B cell (primary cell): ENCODE measurements around the gene CCDC97. TPM values are rescaled to one million over a fixed set of nuclear protein-coding genes. Genes with fewer than 3 reads are reported as not detected.

ENCODE experiments used
- ATAC-seq: fragments of 200-7000 bp; cut with Tn5 transposase; one replicate; pipeline ENCODE4 v1.10.0; 2021; ENCODE audit warnings: low read depth, mild to moderate bottlenecking, moderate number of reproducible peaks, moderate library complexity
- CTCF ChIA-PET: fragments of 350-600 bp; sonication (Branson Sonifier 250); formaldehyde crosslinking; loops from one replicate; lab custom pipeline; 2021; ENCODE audit warnings: antibody characterized with exemption, inconsistent platforms; lab: Charles Lee
- POLR2A ChIA-PET: fragments of 350-600 bp; sonication (Branson Sonifier 250); formaldehyde crosslinking; loops from one replicate; lab custom pipeline; 2021; ENCODE audit warnings: antibody characterized with exemption; lab: Charles Lee
- DNase-seq: peaks from one replicate; pipeline ENCODE4 v3.0.0; 2013
- H2AFZ ChIP-seq: 2 replicates; pipeline ENCODE4 v1.6.1; 2012; ENCODE audit warnings: mild to moderate bottlenecking, low read depth, low read length; ENCODE audit not compliant: insufficient read depth, poor library complexity, severe bottlenecking
- H3K27ac ChIP-seq, 2 donors: 1 replicate in 1 of 2; 2 replicates in 1 of 2; pipeline ENCODE4 v1.5.1; 2012 to 2013; ENCODE audit warnings: low read length in 2 of 2, mild to moderate bottlenecking in 2 of 2, moderate library complexity in 1 of 2
- H3K27me3 ChIP-seq, 4 experiments: fragments of 200-600 bp in 1 of 4; sonication (generic) in 1 of 4; replicated peaks in 1 of 4; 1 replicate in 2 of 4; 2 replicates in 2 of 4; pipeline versions ENCODE4 v1.6.1 to v1.7.0; 2013 to 2016; ENCODE audit warnings: low read length in 3 of 4, mild to moderate bottlenecking in 2 of 4, mixed read lengths in 1 of 4, moderate library complexity in 1 of 4; ENCODE audit not compliant: insufficient read depth in 4 of 4, control insufficient read depth in 3 of 4; ENCODE audit errors: control extremely low read depth in 1 of 4
- H3K36me3 ChIP-seq, 2 experiments: replicated peaks in 1 of 2; 1 replicate in 1 of 2; 2 replicates in 1 of 2; pipeline versions ENCODE4 v1.6.1 to v1.7.1; 2013; ENCODE audit warnings: low read length in 1 of 2; ENCODE audit not compliant: insufficient read depth in 2 of 2, control insufficient read depth in 1 of 2; ENCODE audit errors: control extremely low read depth in 1 of 2, extremely low read depth in 1 of 2
- H3K4me1 ChIP-seq, 2 donors: fragments of 200-600 bp in 1 of 2; sonication (generic) in 1 of 2; 1 replicate in 1 of 2; 2 replicates in 1 of 2; pipeline versions ENCODE4 v1.5.1 to v1.6.1; 2013 to 2017; ENCODE audit warnings: low read length in 2 of 2; ENCODE audit not compliant: control insufficient read depth in 2 of 2, insufficient read depth in 2 of 2
- H3K4me2 ChIP-seq: replicated peaks from 2 replicates; pipeline ENCODE3; 2012; ENCODE audit warnings: mild to moderate bottlenecking, low read depth, low read length; ENCODE audit not compliant: poor library complexity, severe bottlenecking
- H3K4me3 ChIP-seq, 5 experiments: fragments of 200-600 bp in 1 of 5; sonication (generic) in 1 of 5; 1 replicate in 3 of 5; 2 replicates in 2 of 5; pipeline versions ENCODE4 v1.5.1 to v1.7.0; 2011 to 2016; ENCODE audit warnings: low read length in 4 of 5, mild to moderate bottlenecking in 4 of 5, low read depth in 2 of 5, control low read depth in 1 of 5, moderate library complexity in 1 of 5; ENCODE audit not compliant: insufficient read depth in 1 of 5; ENCODE audit errors: control extremely low read depth in 1 of 5, extremely low read depth in 1 of 5
- H3K79me2 ChIP-seq: fragments of 200-600 bp; sonication (generic); one replicate; pipeline ENCODE4 v1.6.0; 2016; ENCODE audit warnings: low read length; ENCODE audit not compliant: control insufficient read depth, insufficient read depth
- H3K9ac ChIP-seq: fragments of 200-600 bp; sonication (generic); 2 replicates; pipeline ENCODE4 v1.6.1; 2017; ENCODE audit warnings: mild to moderate bottlenecking, low read length, moderate library complexity
- H3K9me3 ChIP-seq, 3 donors: one replicate each; pipeline versions ENCODE4 v1.6.1 to v1.7.1; 2013; ENCODE audit warnings: low read length in 2 of 3; ENCODE audit not compliant: control insufficient read depth in 2 of 3, insufficient read depth in 1 of 3; ENCODE audit errors: control extremely low read depth in 1 of 3
- H4K20me1 ChIP-seq: 2 replicates; pipeline ENCODE4 v1.6.0; 2012; ENCODE audit warnings: mild to moderate bottlenecking, low read length; ENCODE audit not compliant: insufficient read depth, control insufficient read depth, poor library complexity, severe bottlenecking
- H3K27ac Mint-ChIP-seq: one replicate; pipeline ENCODE4 v1.8.0; 2021; ENCODE audit warnings: mixed read lengths
- H3K27me3 Mint-ChIP-seq: one replicate; pipeline ENCODE4 v1.8.0; 2021; ENCODE audit warnings: mixed read lengths
- H3K4me1 Mint-ChIP-seq: one replicate; pipeline ENCODE4 v1.8.0; 2021; ENCODE audit warnings: mixed read lengths
- H3K4me3 Mint-ChIP-seq: one replicate; pipeline ENCODE4 v1.8.0; 2021; ENCODE audit warnings: mixed read lengths
- H3K9me3 Mint-ChIP-seq: one replicate; pipeline ENCODE4 v1.8.0; 2022; ENCODE audit warnings: mixed read lengths; ENCODE audit not compliant: insufficient read depth
- EZH2 ChIP-seq: IDR thresholded peaks from 2 replicates; pipeline ENCODE4 v1.6.1; 2012; ENCODE audit warnings: borderline replicate concordance, low read depth, mild to moderate bottlenecking, moderate library complexity, low read length; ENCODE audit not compliant: insufficient read depth, poor library complexity, severe bottlenecking
- WGBS: methylation state at CpG from one replicate; pipeline ENCODE4 v1.1.5; 2013; ENCODE audit warnings: missing lambda C conversion rate; ENCODE audit not compliant: insufficient coverage; 5-methylcytosine and 5-hydroxymethylcytosine counted together
- intact Hi-C: fragments of 100-400 bp; cut with micrococcal nuclease; formaldehyde crosslinking; loops from one replicate; pipeline ENCODE4 v1.10.0; 2022
- polyA plus RNA-seq: library from polyadenylated mRNA; depleted of rRNA; stranded (reverse); fragments of >200 nt; gene quantifications from 2 replicates; pipeline ENCODE4 v1.2.3, GENCODE V29; 2012
- total RNA-seq, 2 donors: library from RNA; stranded (reverse); fragments of 120-200 nt in 1 of 2; gene quantifications; 1 replicate in 1 of 2; 2 replicates in 1 of 2; pipeline versions ENCODE4 v1.2.3 to v1.2.4, GENCODE V29; 2013 to 2022
- TF ChIP-seq, protein P1 (sequence below): fragments of 200-600 bp; IDR thresholded peaks from one replicate; pipeline ENCODE4 v1.8.0; 2022; ENCODE audit warnings: antibody characterized with exemption, mild to moderate bottlenecking

The CCDC97 gene
- total and polyA plus RNA-seq, 2 donors (not counting 1 experiment from before 2014, with no cell fraction given) = 16.3 to 68.3 TPM

DNA sequence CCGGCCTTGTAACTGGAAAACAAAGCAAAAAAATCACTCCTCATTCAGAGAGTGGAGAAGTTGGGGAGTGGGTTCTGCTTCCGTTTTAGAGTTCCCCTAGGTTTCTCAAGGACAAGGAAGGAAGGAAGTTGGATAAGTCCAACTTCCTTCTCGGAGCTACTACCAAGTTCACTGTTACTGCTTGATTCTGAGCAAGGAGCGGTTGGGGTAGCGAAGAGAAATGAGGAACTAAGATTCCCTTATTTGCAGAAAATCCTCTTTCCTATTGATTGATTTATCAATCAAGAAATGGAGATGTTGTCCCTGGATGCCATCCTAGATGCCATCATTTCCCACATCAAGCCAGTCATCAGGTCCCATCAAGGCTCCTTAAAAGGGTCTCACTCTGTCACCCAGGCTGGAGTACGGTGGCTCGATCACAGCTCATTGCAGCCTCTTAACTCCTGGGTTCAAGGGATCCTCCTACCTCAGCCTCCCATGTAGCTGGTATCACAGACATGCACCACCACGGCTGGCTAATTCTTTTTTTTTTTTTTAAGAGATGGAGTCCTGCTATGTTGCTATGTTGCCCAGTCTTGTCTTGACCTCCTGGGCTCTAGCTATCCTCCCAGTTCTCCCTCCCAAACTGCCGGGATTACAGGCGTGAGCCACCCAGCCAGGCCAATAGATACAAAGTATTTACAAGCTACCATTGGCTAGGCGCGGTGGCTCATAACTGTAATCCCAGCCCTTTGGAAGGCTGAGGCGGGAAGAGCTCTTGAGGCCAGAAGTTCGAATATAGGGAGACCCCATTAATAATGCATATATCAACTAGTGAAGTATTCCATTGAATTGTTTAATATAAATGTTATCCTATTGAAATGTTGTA lies 54.8 kb downstream of the CCDC97 start:
- Histone ChIP-seq H3K79me2 (peaks cover 47% of the 10 kb centered on the region), H3K9me3 (no peaks in the 10 kb centered on the region), H2AFZ (peak overlapping the region; percentile 82), H3K4me2 (peak overlapping the region; percentile 85), H4K20me1 (no peaks in the 10 kb centered on the region), H3K27ac (peak overlapping the region; percentile 99 to 100), H3K9ac (peak overlapping the region; percentile 94), H3K27me3 (no peaks in the 10 kb centered on the region), H3K4me3 (peak overlapping the region; percentile 75 to 97 (median 86)), H3K36me3 (peaks cover 0 to 3% of the 10 kb centered on the region in 2 experiments), H3K4me1 (peaks cover 12 to 24% of the 10 kb centered on the region in 2 donors)
- ATAC-seq = no peak
- ChIA-PET POLR2A (interaction anchor here (0.6 to 2.6 kb wide), 14 partner anchors 10 to 933 kb away, joined by 3 to 32 read pairs (median 5); partner anchors contain the start of genes CCDC97, DMAC2, EGLN2 and HNRNPUL1), CTCF (interaction anchor here (0.7 to 4.7 kb wide), 14 partner anchors 11 to 1521 kb away, joined by 3 to 64 read pairs (median 6); partner anchors contain the start of genes DMAC2, HNRNPUL1 and TGFB1)
- intact Hi-C loops = loop anchor here (1.0 to 2.0 kb wide), 3 partner anchors 10 to 212 kb away; partner anchors contain the start of genes BCKDHA, CEACAM21 and EXOSC5
- WGBS = 100% methylated on average over 1 of the region's 14 CpGs
- Mint-ChIP-seq H3K27me3 (no peaks in the 10 kb centered on the region), H3K4me1 (peaks cover 27% of the 10 kb centered on the region), H3K27ac (peak overlapping the region; percentile 100), H3K9me3 (no peaks in the 10 kb centered on the region), H3K4me3 (peak overlapping the region; percentile 95)
- no peak for DNase-seq
- TF ChIP-seq, protein P1, sequence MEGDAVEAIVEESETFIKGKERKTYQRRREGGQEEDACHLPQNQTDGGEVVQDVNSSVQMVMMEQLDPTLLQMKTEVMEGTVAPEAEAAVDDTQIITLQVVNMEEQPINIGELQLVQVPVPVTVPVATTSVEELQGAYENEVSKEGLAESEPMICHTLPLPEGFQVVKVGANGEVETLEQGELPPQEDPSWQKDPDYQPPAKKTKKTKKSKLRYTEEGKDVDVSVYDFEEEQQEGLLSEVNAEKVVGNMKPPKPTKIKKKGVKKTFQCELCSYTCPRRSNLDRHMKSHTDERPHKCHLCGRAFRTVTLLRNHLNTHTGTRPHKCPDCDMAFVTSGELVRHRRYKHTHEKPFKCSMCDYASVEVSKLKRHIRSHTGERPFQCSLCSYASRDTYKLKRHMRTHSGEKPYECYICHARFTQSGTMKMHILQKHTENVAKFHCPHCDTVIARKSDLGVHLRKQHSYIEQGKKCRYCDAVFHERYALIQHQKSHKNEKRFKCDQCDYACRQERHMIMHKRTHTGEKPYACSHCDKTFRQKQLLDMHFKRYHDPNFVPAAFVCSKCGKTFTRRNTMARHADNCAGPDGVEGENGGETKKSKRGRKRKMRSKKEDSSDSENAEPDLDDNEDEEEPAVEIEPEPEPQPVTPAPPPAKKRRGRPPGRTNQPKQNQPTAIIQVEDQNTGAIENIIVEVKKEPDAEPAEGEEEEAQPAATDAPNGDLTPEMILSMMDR = no peak
- no peak for TF ChIP-seq EZH2
